Measurements from ENCODE around the gene COX6B2. TPM values are rescaled to one million over a fixed set of nuclear protein-coding genes. Genes with fewer than 3 reads are reported as not detected.
A peak's percentile ranks its signal among the peaks of the same experiment; 100 is the strongest.

COX6B2 gene
- total RNA-seq, 1 experiment from 2014 or later, result not detected

DNA sequence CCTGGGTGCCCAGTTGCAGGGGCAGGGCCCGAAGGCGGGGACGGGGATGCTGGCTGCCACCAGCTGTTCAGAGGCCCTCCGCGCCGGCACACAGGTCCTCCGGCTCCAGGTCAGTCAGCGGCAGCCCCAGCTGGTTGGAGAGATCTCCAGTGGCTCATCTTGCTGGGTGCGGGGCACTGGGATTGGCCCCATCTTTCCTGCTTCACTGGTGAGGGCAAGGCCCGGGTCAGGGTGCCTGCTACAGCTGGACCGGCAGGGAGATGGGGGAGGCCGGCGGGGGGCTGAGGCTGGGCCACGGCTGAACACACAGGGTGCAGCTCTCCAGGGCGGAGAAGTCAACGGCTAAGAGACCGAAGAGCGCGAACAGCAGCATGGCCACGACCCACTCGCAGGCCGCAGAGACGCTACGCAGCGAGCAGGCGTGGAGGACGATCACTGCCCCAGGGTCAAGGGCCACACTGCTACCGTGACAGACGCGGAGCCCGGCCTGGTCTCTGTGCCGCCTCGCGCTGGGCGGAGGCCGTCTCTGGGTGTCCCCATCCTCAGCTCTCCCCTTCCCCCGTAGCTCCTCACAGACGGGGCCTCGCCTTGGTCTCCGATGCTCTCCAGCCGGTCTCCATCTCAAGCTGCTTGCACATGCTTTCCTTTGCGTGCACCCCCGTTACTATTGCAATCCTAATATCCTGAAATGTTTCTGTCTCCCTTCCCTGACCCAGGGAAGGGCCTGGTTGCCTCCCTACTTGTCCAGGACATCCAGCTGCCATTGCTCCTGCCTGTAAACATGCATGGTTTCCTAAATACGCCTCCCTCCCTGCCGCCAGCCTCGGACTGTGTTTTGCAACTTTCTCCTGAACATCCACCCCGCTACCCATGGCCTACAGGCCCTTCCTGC lies 41.7 kb downstream of the COX6B2 start:
- DNase-seq (ENCODE audit: low read depth), result no peak

DNA sequence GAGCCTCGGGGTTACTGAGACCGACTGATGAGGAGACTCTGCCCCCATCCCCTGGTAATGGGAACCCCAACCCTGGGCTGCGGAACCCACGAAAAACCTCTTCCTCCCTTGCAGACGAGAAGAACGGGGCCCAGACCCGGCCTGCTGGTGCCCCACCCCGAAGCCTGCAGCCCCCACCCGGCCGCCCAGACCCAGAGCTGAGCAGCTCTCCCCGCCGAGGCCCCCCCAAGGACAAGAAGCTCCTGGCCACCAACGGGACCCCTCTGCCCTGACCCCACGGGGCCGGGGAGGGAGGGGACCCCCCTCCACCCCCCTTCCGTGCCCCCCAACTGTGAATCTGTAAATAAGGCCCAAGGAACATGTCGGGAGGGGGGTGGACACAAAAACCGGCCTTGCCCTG lies 42.7 kb downstream of the COX6B2 start:
- no peak for DNase-seq (ENCODE audit: low read depth)

DNA sequence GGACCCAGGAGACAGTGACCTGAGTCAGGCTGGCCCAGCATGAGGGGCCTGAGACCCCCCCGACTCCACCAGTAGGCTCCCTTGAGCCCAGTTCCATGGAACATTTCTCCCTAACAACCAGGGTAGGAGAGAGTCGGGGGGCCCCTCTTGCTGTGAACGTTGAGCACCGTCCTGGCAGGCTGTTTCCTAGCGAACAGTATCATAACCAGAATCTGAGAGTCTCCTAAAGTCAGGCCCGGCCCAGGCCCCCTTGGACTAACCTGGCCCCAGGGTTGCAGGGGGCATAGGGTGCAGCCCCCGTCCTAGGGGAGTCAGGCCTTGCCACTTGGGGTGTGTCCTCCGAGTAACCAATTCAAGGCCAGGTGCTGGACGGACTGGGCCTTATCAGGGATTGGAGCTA lies 43.1 kb downstream of the COX6B2 start:
- DNase-seq (ENCODE audit: low read depth), result no peak

DNA sequence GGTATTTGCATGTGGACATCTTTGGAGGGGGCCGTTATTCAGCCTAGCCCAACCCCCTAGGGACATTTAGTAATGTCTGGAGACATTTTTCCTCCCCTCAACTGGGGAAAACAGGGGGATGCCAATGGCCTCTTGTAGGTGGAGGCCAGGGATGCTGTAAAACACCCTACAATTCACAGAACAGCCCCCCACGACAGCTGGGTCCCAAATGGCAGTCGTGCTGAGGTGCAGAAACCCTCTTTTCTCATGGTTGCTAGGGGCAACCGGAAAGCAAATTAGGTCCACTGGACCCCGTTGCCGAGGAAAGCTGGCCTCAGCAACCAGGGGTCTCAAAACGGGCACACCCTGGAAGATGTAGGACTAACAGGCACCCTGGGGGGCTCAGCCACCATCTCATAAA lies 44.0 kb downstream of the COX6B2 start:
- no peak for DNase-seq (ENCODE audit: low read depth)

GRCh38 chr19:55309448-55309847 lies 45.1 kb downstream of the COX6B2 start:
- DNase-seq (ENCODE audit: low read depth), result no peak

- DNase-seq (ENCODE audit: low read depth), result no peak
Observed at GRCh38 chr19:55308281-55308680, 46.2 kb downstream of the COX6B2 start.

GRCh38 chr19:55306712-55307111 lies 47.8 kb downstream of the COX6B2 start:
- no peak for DNase-seq (ENCODE audit: low read depth)

DNA sequence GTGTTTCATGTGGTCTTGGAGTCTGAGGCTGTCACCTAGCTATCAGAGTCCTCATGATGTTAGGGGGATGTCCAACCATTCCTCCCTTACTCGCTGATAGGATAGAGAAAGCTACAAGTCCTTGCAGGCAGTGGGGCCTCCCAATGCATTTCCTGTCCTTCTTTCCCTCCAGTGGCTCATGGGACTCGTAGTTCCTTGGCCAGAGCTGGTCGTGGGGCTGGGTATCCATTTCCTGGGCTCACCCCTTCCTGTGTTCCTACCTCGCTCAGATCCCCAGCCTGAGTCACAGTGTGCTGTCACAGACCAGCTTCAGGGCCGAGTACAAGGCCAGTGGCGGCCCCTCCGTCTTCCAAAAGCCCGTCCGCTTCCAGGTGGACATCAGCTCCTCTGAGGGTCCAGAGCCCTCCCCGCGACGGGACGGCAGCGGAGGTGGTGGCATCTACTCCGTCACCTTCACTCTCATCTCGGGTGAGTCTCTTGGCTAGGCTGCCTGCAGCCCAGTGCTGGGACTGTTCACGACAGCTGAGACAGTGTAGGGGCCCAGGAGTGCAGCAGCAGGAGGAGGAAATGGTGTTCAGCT lies 48.4 kb downstream of the COX6B2 start:
- DNase-seq (ENCODE audit: low read depth), result no peak

DNA sequence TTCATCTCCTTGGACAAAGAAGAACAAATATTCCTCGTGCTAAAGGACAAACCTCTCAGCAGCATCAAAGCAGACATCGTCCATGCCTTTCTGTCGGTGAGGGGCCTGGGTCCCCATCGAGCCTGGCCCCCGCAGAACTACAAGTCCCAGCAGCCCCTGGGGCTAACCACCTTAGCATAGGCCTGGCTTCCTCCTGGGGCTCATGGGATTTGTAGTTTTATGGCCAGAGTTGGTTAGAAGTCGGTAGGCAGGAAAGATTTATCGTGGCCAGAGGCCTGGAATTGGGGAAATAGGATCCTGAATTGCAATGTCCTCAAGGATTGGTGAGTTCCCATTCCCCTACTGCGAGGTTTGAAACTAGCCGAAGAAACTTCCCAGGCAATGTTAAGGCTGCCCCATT lies 49.0 kb downstream of the COX6B2 start:
- no peak for DNase-seq (ENCODE audit: low read depth)

DNA sequence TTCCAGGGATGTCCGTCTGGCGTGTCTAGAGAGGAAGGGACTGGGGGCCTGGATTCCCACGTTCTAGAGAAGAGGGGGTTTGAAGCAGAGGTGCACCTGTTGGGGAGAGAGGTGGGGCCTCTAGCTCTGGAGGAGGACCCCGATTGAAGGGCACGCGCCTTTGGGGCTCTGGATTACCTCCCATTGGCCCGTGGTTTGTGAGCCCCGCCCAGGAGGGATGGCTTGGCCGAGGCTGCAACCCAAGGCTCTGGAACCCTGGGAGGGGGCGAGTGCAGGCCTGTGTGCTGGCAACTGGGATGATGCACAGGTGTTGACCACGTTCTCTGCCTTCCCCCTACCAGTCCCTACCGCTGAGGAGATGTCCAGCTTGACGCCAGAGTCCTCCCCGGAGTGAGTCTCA lies 49.5 kb downstream of the COX6B2 start:
- DNase-seq (ENCODE audit: low read depth), result no peak

DNA sequence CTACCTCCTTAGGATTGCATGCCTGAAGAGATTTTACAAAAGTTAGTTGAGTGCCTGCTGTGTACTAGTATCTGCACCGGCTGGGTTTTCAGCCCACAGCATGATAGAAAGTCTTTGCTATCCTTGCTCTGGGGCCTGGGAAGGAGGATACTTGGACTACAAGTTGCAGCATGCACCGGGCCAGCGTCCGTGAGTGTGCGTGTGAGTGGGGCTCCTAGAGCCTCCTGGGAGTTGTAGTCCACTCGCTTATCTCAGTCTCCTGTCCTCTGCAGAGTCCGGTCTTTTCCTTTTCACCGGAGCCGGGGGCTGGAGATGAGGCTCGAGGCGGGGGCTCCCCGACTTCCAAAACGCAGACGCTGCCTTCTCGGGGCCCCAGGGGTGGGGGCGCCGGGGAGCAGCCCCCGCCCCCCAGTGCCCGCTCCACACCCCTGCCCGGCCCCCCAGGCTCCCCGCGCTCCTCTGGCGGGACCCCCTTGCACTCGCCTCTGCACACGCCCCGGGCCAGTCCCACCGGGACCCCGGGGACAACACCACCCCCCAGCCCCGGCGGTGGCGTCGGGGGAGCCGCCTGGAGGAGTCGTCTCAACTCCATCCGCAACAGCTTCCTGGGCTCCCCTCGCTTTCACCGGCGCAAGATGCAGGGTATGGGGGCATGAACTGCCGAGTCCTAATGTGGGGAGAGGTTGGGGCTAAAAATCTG lies 50.1 kb downstream of the COX6B2 start:
- peak; percentile 33 for DNase-seq (ENCODE audit: low read depth)

DNA sequence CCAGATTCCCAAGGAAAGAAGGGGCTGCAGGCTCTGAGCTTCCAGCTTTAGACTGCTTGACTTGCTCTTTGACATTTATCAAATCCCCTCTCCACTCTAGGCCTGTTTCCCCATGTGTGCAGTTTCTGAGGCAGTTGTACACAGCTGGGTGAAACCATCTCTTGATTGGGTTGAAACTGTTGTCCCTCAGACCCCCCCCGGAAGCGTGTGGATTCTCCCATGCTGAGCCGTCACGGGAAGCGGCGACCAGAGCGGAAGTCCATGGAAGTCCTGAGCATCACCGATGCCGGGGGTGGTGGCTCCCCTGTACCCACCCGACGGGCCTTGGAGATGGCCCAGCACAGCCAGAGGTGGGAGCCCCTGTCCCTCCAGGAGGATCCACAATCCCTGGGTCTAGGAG lies 51.0 kb downstream of the COX6B2 start:
- no peak for DNase-seq (ENCODE audit: low read depth)

DNA sequence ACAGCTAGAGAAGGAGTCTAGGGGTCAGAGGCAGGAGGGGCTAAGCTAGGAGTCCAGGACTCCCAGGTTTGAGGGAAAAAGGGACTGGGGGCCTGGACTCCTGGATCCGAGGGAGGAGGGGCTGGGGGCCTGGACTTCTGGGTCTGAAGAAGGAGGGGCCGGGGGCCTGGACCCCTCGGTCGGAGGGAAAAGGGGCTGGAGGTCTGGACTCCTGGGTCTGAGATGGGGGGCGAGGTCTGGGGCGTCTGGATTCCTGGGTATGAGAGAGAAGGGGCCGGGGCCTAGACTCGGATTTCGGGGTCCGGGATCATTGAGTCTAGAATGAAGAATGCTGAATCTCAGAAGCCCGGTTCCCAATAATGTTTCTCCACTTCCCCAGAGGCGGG lies 52.2 kb downstream of the COX6B2 start:
- DNase-seq (ENCODE audit: low read depth), result no peak

- peak; percentile 67 for DNase-seq (ENCODE audit: low read depth)
Observed at GRCh38 chr19:55301459-55302317, 52.8 kb downstream of the COX6B2 start.

- no peak for DNase-seq (ENCODE audit: low read depth)
Observed at GRCh38 chr19:55300886-55301458, 53.5 kb downstream of the COX6B2 start.

- no peak for DNase-seq (ENCODE audit: low read depth)
Observed at GRCh38 chr19:55299991-55300390, 54.5 kb downstream of the COX6B2 start.

Other genes starting within 250 kb of the COX6B2 start
- 78.0 and 90.4 TPM in 2 replicates for gene PPP1R12C, start 237.1 kb downstream of the COX6B2 start, total RNA-seq (2014; rRNA removed)
- 52.6 and 73.4 TPM in 2 replicates for gene TNNT1, start 205.5 kb downstream of the COX6B2 start, total RNA-seq (2014; rRNA removed)
- 0.26 and 0.92 TPM in 2 replicates for gene TNNI3, start 197.0 kb downstream of the COX6B2 start, total RNA-seq (2014; rRNA removed)
- gene DNAAF3, start 188.1 kb downstream of the COX6B2 start, total RNA-seq (2014; rRNA removed), result 0.90 and 1.3 TPM in 2 replicates
- not detected in 2 replicates for gene SYT5, start 174.4 kb downstream of the COX6B2 start, total RNA-seq (2014; rRNA removed)
- gene PTPRH, start 145.2 kb downstream of the COX6B2 start, total RNA-seq (2014; rRNA removed), result 0.19 and 0.29 TPM in 2 replicates
- 0.98 and 1.5 TPM in 2 replicates for gene TMEM86B, start 126.0 kb downstream of the COX6B2 start, total RNA-seq (2014; rRNA removed)
- gene PPP6R1, start 95.7 kb downstream of the COX6B2 start, total RNA-seq (2014; rRNA removed), result 57.1 and 61.4 TPM in 2 replicates
- 45.7 and 49.8 TPM in 2 replicates for gene HSPBP1, start 74.6 kb downstream of the COX6B2 start, total RNA-seq (2014; rRNA removed)
- gene BRSK1, start 70.7 kb downstream of the COX6B2 start, total RNA-seq (2014; rRNA removed), result 5.7 and 10.8 TPM in 2 replicates
- not detected in 2 replicates for gene TMEM150B, start 29.4 kb downstream of the COX6B2 start, total RNA-seq (2014; rRNA removed)
- gene KMT5C, start 14.8 kb downstream of the COX6B2 start, total RNA-seq (2014; rRNA removed), result 14.8 and 16.9 TPM in 2 replicates
- not detected in 2 replicates for gene GARIN5B, start 8.5 kb upstream of the COX6B2 start, total RNA-seq (2014; rRNA removed)
- 1.7 and 2.1 TPM in 2 replicates for gene IL11, start 15.7 kb upstream of the COX6B2 start, total RNA-seq (2014; rRNA removed)
- gene TMEM190, start 22.1 kb upstream of the COX6B2 start, total RNA-seq (2014; rRNA removed), result not detected in 2 replicates
- gene TMEM238, start 29.6 kb upstream of the COX6B2 start, total RNA-seq (2014; rRNA removed), result 0.32 TPM in 1 of 2 replicates, not detected in the other
- 306 and 535 TPM in 2 replicates for gene RPL28, start 31.2 kb upstream of the COX6B2 start, total RNA-seq (2014; rRNA removed)
- gene UBE2S, start 53.1 kb upstream of the COX6B2 start, total RNA-seq (2014; rRNA removed), result 254 and 267 TPM in 2 replicates
- 0.06 TPM in 1 of 2 replicates, not detected in the other for gene SHISA7, start 88.6 kb upstream of the COX6B2 start, total RNA-seq (2014; rRNA removed)
- gene ISOC2, start 106.9 kb upstream of the COX6B2 start, total RNA-seq (2014; rRNA removed), result 89.8 and 90.2 TPM in 2 replicates
- gene C19orf85, start 110.0 kb upstream of the COX6B2 start, total RNA-seq (2014; rRNA removed), result not detected in 2 replicates
- gene ZNF628, start 121.9 kb upstream of the COX6B2 start, total RNA-seq (2014; rRNA removed), result 2.7 and 9.2 TPM in 2 replicates
- gene NAT14, start 130.5 kb upstream of the COX6B2 start, total RNA-seq (2014; rRNA removed), result 23.7 and 25.8 TPM in 2 replicates
- gene SSC5D, start 133.7 kb upstream of the COX6B2 start, total RNA-seq (2014; rRNA removed), result 0.34 and 0.45 TPM in 2 replicates
- 0.71 and 1.5 TPM in 2 replicates for gene SBK2, start 182.4 kb upstream of the COX6B2 start, total RNA-seq (2014; rRNA removed)
- 0.17 and 0.26 TPM in 2 replicates for gene SBK3, start 190.8 kb upstream of the COX6B2 start, total RNA-seq (2014; rRNA removed)
- 7.3 and 7.7 TPM in 2 replicates for gene ZNF579, start 226.1 kb upstream of the COX6B2 start, total RNA-seq (2014; rRNA removed)
- gene FIZ1, start 244.8 kb upstream of the COX6B2 start, total RNA-seq (2014; rRNA removed), result 4.7 and 7.4 TPM in 2 replicates
- 13.4 and 14.0 TPM in 2 replicates for gene ZNF524, start 245.6 kb upstream of the COX6B2 start, total RNA-seq (2014; rRNA removed)

All from LHCN-M2 (cell line).